Stomach (tissue), 9 donors: Measurements from ENCODE around the gene DENND4A. TPM values are rescaled to one million over a fixed set of nuclear protein-coding genes. Genes with fewer than 3 reads are reported as not detected.

Source experiments
- DNase-seq, 2 donors: peaks; one replicate each; pipeline versions ENCODE4 v3.0.0 to v3.0.0-alpha.2; 2013 to 2019
- H3K27ac ChIP-seq, 5 donors: fragments of 200-600 bp in 4 of 5; sonication (generic) in 4 of 5; one replicate each; pipeline ENCODE4 v1.5.1; 2013 to 2019; ENCODE audit warnings: mild to moderate bottlenecking in 1 of 5, moderate library complexity in 1 of 5
- H3K27me3 ChIP-seq, 3 donors: fragments of 200-600 bp; sonication (generic); one replicate each; pipeline ENCODE4 v1.5.1; 2017 to 2019; ENCODE audit warnings: mixed run types in 1 of 3
- H3K36me3 ChIP-seq, 4 donors: fragments of 200-600 bp; sonication (generic); 1 replicate in 3 of 4; 2 replicates in 1 of 4; pipeline ENCODE4 v1.5.1; 2016 to 2019
- H3K4me1 ChIP-seq, 4 donors: fragments of 200-600 bp; sonication (generic); one replicate each; pipeline ENCODE4 v1.5.1; 2016 to 2019
- H3K4me3 ChIP-seq, 4 donors: fragments of 200-600 bp; sonication (generic) in 3 of 4; one replicate each; pipeline ENCODE4 v1.5.1; 2016 to 2019; ENCODE audit warnings: mild to moderate bottlenecking in 1 of 4
- H3K9me3 ChIP-seq, 4 donors: fragments of 200-600 bp; sonication (generic); one replicate each; pipeline ENCODE4 v1.5.1; 2016 to 2019
- CTCF ChIP-seq, 7 experiments: fragments of 450-650 bp in 4 of 7; fragments of 200-600 bp in 3 of 7; sonication (generic) in 3 of 7; IDR thresholded peaks; one replicate each; pipeline ENCODE4 v1.5.1; 2016 to 2019; ENCODE audit warnings: antibody characterized with exemption in 7 of 7, control low read depth in 2 of 7, mild to moderate bottlenecking in 1 of 7
- EP300 ChIP-seq: sonication (generic); formaldehyde crosslinking; IDR thresholded peaks from one replicate; pipeline ENCODE4 v1.6.1; 2017; ENCODE audit warnings: antibody characterized with exemption
- POLR2A ChIP-seq, 4 donors: fragments of 450-650 bp; IDR thresholded peaks; one replicate each; pipeline ENCODE4 v1.6.1; 2016; ENCODE audit warnings: antibody characterized with exemption in 4 of 4, control low read depth in 2 of 4, mild to moderate bottlenecking in 1 of 4, moderate library complexity in 1 of 4
- POLR2AphosphoS5 ChIP-seq, 3 donors: sonication (generic); formaldehyde crosslinking; IDR thresholded peaks; one replicate each; pipeline ENCODE4 v1.6.1; 2016; ENCODE audit warnings: antibody characterized with exemption in 3 of 3
- WGBS, 5 donors: extraction: QIAGEN DNeasy Blood & Tissue Kit in 3 of 5; methylation state at CpG; one replicate each; pipeline versions ENCODE4 v1.1.5 to v1.1.7; 2013 to 2018; 5-methylcytosine and 5-hydroxymethylcytosine counted together
- intact Hi-C: fragments of 100-400 bp; cut with DNase I; formaldehyde crosslinking; loops from one replicate; pipeline ENCODE4 v1.15.1; 2023; ENCODE audit warnings: low total_unique reads
- polyA plus RNA-seq, 3 donors: library from polyadenylated mRNA; stranded (reverse); fragments of 200-250 nt; gene quantifications; one replicate each; pipeline ENCODE4 v1.2.3, GENCODE V29; 2013
- total RNA-seq, 5 donors: library from RNA; depleted of rRNA; stranded (reverse); fragments of >200 nt; gene quantifications; one replicate each; pipeline versions ENCODE4 v1.1.0 to v1.2.3, GENCODE V29; 2014 to 2016
- donor health status: healthy with polysubstance abuse.
- donor health status: Bipolar disorder and iron deficiency.
- donor health status: healthy.

DENND4A gene
- total and polyA plus RNA-seq, 8 donors: 5.0 to 60.6 (median 24.2) TPM

GRCh38 chr15:65690173-65690572 lies 101.9 kb downstream of the DENND4A start:
- intact Hi-C loops: no loop called here
- no peak overlapping the region for H3K27ac ChIP-seq
- DNase-seq: no peak
- H3K27me3 ChIP-seq: no peaks in the 10 kb centered on the region
- WGBS, 5 donors: 78 to 91% (median 85%) methylated on average over 1 of the region's 1 CpG
- no peak overlapping the region for H3K4me3 ChIP-seq
- no peaks in the 10 kb centered on the region for H3K4me1 ChIP-seq
- H3K36me3 ChIP-seq: peaks cover 13 to 63% (median 56%) of the 10 kb centered on the region in 4 donors
- no peaks in the 10 kb centered on the region for H3K9me3 ChIP-seq
- TF ChIP-seq CTCF (IDR thresholded peaks at IDR 0.05) (no peak), POLR2AphosphoS5 (IDR thresholded peaks at IDR 0.05) (no peak), POLR2A (IDR thresholded peaks at IDR 0.05) (no peak), EP300 (no peak)

DNA sequence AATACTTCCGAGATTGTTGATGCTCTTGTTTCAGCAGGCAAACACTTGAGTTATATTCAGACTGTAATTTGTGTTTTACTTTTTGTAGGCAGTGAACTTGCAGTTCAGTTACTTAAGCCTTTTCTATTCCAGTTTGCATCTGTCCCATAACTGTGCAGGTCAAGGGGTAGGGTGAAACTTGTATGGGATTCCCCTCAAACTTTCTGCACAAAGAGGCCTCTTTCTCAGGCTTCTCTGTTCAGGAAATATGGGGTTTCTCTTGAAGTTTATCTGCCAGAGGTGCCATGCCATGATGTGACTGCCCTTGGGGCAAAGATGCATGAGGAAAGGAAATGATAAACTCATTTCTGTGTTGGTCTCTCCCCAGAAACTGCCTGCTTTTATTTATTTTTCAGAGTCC lies 103.6 kb downstream of the DENND4A start:
- intact Hi-C loops: no loop called here
- H3K9me3 ChIP-seq: no peaks in the 10 kb centered on the region
- H3K27me3 ChIP-seq: no peaks in the 10 kb centered on the region
- H3K4me3 ChIP-seq: no peak overlapping the region
- DNase-seq: no peak
- peaks cover 13 to 56% (median 48%) of the 10 kb centered on the region in 4 donors for H3K36me3 ChIP-seq
- no peak overlapping the region for H3K27ac ChIP-seq
- 92 to 100% (median 97%) methylated on average over 1 of the region's 1 CpG for WGBS, 5 donors
- TF ChIP-seq EP300 (no peak), POLR2AphosphoS5 (IDR thresholded peaks at IDR 0.05) (no peak), CTCF (IDR thresholded peaks at IDR 0.05) (no peak), POLR2A (IDR thresholded peaks at IDR 0.05) (no peak)
- H3K4me1 ChIP-seq: no peaks in the 10 kb centered on the region

DNA sequence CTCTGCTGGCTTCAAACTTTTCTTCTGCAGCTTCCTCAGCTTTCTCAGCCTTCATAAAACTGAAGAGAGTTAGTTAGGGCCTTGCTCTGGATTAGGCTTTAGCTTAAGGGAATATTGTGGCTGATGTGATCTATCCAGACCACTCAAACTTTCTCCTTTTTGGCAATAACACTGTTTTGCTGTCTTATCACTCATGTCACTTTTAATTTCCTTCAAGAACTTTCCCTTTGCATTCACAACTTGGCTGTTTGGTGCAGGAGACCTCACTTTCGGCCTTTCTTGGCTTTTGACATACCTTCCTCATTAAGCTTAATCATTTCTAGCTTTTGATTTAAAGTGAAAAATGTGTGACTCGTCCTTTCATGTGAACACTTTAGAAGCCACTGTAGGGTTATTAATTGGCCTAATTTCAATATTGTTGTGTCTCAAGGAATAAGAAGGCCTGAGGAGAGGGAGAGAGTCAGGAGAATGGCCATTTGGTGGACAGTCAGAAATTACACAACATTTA lies 109.6 kb downstream of the DENND4A start:
- no peak for DNase-seq
- H3K4me3 ChIP-seq: no peak overlapping the region
- H3K9me3 ChIP-seq: no peaks in the 10 kb centered on the region
- H3K36me3 ChIP-seq: no peaks in the 10 kb centered on the region
- WGBS, 5 donors: 84 to 96% (median 93%) methylated on average over 2 of the region's 2 CpGs
- TF ChIP-seq CTCF (IDR thresholded peaks at IDR 0.05): no peak
- no peaks in the 10 kb centered on the region for H3K27me3 ChIP-seq
- H3K4me1 ChIP-seq: no peaks in the 10 kb centered on the region
- intact Hi-C loops: no loop called here
- no peak overlapping the region for H3K27ac ChIP-seq

DNA sequence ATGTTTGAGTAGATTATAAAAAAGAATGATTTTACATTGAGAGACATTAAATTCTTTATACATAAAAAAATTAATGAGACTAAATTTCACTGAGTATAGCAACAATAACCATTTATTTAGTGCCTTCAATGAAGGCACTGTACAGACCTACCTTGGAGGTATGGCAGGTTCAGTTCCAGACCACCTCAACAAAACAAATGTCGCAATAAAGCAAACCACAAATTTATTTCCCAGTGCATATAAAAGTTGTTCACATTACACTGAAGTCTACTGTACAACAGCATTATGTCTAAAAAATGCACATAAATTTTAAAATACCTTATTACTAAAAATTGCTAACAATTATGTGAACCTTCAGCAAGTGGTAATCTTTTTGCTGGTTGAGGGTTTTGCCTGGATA lies 111.5 kb downstream of the DENND4A start:
- no peak overlapping the region for H3K4me3 ChIP-seq
- TF ChIP-seq CTCF (IDR thresholded peaks at IDR 0.05) (no peak), POLR2AphosphoS5 (IDR thresholded peaks at IDR 0.05) (no peak), POLR2A (IDR thresholded peaks at IDR 0.05) (no peak), EP300 (no peak)

More for the DNA sequence above, 111.5 kb downstream of the DENND4A start:
- Histone ChIP-seq H3K27ac (no peak overlapping the region), H3K9me3 (no peaks in the 10 kb centered on the region), H3K27me3 (no peaks in the 10 kb centered on the region), H3K36me3 (peaks cover 0 to 10% (median 6%) of the 10 kb centered on the region in 4 donors), H3K4me1 (no peaks in the 10 kb centered on the region)
- 97 to 100% (median 100%) methylated on average over 1 of the region's 1 CpG for WGBS, 5 donors
- intact Hi-C loops: no loop called here
- DNase-seq: no peak
